GM19043 (cell line): Measurements from ENCODE around the gene CISD1.

Source experiments
- ATAC-seq: cut with Tn5 transposase; IDR thresholded peaks from one replicate; pipeline ENCODE4 v1.9.1; 2021; ENCODE audit warnings: low read depth; ENCODE audit not compliant: unreplicated experiment

CISD1 gene

GRCh38 chr10:58304099-58304633 lies 35.2 kb downstream of the CISD1 start:
- ATAC-seq: no peak

DNA sequence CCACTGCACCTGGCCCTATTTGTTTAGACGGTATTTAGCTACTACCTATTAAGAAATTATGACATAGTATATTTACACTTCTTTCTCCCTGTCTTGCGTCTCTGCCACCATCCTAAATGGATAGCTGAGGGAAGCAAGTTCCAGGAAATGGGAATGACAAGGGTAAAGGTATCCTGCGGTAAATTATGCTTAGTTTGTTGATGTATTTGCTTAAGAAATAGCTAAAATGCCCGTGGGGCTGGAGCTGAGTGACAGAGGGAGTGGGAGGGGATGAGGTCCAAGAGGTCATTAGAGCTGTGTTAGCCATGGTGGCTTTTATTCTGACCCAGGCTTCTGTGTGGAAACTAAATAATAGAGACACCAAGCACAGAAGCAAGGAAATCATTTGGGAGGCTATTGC lies 36.9 kb downstream of the CISD1 start:
- no peak for ATAC-seq

GRCh38 chr10:58307676-58308075 lies 38.7 kb downstream of the CISD1 start:
- no peak for ATAC-seq

- no peak for ATAC-seq
These were observed 42.1 kb downstream of the CISD1 start for GRCh38 chr10:58311026-58311425.

DNA sequence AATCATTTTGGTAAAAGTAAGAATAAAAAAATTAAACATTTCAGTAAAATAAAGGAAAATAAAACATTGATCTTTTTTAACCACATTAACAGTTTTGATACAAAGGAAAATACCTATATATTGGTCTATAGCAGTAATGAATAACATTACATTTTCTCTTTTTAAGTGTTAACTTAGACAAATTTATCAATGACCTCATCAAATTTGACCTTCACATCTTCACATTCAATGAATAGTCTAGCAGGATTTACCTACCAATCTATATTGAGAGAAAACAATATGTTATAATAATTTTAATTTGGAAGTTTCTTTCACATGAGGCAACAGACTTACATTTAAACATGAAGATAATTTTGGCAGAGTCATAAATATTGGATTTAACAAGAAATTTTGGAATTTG lies 47.9 kb downstream of the CISD1 start:
- ATAC-seq: no peak

- ATAC-seq: no peak
These were observed 49.4 kb downstream of the CISD1 start for GRCh38 chr10:58318346-58318745.

- ATAC-seq: no peak
These were observed 50.6 kb downstream of the CISD1 start for GRCh38 chr10:58319599-58319998.

GRCh38 chr10:58320351-58321049 lies 51.5 kb downstream of the CISD1 start:
- ATAC-seq: no peak

- peak; percentile 72 for ATAC-seq
These were observed 53.3 kb downstream of the CISD1 start for GRCh38 chr10:58322072-58322834.

DNA sequence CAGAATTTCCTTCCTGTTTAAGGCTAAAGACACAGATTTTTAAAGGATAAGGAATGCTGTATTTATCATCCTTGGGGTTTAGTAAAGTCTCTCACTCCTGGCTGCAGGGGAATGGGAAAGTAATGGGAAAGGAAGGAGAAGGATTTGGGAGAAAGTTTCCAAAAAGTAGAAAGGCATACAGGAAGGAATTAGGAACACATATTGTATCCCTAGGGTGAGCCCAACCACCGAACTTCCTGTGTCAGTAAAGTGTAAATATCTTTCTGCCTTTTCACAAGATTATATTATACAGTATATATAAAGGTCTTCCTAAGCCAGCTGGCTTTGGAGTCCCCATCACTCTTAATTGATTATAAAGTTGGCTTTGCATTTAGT lies 53.9 kb downstream of the CISD1 start:
- no peak for ATAC-seq

- ATAC-seq: no peak
These were observed 58.0 kb downstream of the CISD1 start for GRCh38 chr10:58326967-58327381.

DNA sequence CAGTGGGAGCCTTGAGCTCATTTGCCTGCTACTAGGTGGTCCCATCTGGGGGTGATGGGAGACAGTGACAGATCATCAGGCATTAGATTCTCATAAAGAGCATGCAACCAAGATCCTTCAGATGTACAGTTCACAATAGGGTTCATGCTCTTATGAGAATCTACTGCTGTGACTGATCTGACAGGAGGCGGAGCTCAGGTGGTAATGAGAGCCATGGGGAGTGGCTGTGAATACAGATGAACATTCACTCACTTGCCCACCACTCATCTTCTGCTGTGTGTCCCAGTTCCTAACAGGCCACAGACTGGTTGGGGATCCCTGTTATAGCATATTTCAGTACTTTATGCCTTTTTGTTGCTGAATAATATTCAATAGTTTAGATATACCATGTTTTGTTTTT lies 59.3 kb downstream of the CISD1 start:
- ATAC-seq: no peak

- ATAC-seq: no peak
These were observed 61.5 kb downstream of the CISD1 start for GRCh38 chr10:58330431-58330830.

- ATAC-seq: no peak
These were observed 62.7 kb downstream of the CISD1 start for GRCh38 chr10:58331646-58332045.

DNA sequence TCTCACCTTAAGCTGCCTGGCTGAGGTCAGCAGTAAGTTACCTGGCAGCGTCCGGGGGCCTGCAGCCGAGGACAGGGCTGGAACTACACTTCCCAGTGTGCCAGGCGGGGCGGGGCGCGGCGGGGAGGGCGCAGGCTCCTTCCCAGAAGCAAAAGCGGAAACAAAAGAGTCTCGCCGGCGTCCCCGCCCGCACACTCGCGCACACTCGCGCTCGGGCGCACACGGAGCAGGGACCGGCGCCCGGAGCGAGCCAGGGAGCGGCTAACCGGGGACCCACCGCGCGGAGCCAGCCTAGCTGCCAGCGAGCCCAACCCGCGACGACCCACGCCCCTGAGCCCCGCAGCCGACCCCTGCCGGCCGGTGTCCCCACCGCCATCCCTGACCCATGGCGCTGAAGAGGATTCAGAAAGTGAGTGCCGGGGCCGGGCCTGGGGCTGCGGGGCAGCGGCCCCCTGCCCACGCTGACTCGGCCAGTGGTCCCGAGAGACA lies 65.9 kb downstream of the CISD1 start, which contains the start of gene UBE2D1:
Gene UBE2D1 (plus strand): TSS at position 190 of the 489 bp plus-strand sequence. CDS start 196 bp downstream, at position 386.
- ATAC-seq: peak; percentile 98

GRCh38 chr10:58335306-58336005 lies 66.5 kb downstream of the CISD1 start:
- peak; percentile 26 for ATAC-seq

DNA sequence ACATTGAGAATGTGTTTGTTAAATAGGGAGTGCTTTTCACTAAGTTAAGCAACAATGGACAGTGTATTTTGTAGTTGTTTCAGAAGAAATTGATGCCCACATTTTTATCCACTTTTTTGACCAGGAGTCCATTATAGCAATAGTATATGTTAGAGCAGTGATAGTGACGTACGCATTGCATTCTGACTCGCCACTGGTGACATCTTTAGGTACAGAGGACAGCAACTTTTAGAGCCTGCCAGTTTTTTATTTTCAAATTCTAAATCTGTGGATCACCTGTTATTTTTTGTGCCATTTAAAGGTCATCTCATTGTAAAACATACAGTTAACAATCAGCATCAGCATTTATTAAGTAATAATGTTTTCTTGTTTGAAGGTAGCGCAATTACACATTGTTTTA lies 67.3 kb downstream of the CISD1 start:
- ATAC-seq: no peak
